Right kidney (tissue), 1 donor: ENCODE data around the gene FBF1.
"Not testable (repeated sequence)": the region's sequence is repeated elsewhere in the genome, so short reads cannot be mapped to it uniquely, and the experiment has no call there.

Experiments used
- DNase-seq: peaks from one replicate; pipeline ENCODE4 v3.0.0-alpha.2; 2016

FBF1 gene

GRCh38 chr17:75876190-75876937 lies 64.5 kb downstream of the FBF1 start:
- peak; percentile 51 for DNase-seq

GRCh38 chr17:75875940-75876189 lies 65.0 kb downstream of the FBF1 start:
- no peak for DNase-seq

- DNase-seq: no peak
Observed at GRCh38 chr17:75875182-75875939, 65.5 kb downstream of the FBF1 start.

GRCh38 chr17:75874323-75875181 lies 66.3 kb downstream of the FBF1 start:
- no peak for DNase-seq

- no peak for DNase-seq
Observed at GRCh38 chr17:75873587-75874322, 67.1 kb downstream of the FBF1 start.

- no peak for DNase-seq
Observed at GRCh38 chr17:75872434-75873351, 68.1 kb downstream of the FBF1 start.

- not testable (repeated sequence) for DNase-seq
Observed at GRCh38 chr17:75870228-75870627, 70.6 kb downstream of the FBF1 start.

- no peak for DNase-seq
Observed at GRCh38 chr17:75869282-75870141, 71.3 kb downstream of the FBF1 start.

GRCh38 chr17:75868730-75869281 lies 72.0 kb downstream of the FBF1 start:
- not testable (repeated sequence) for DNase-seq

- DNase-seq: not testable (repeated sequence)
Observed at GRCh38 chr17:75865404-75866188, 75.2 kb downstream of the FBF1 start.

- DNase-seq: not testable (repeated sequence)
Observed at GRCh38 chr17:75864887-75865286, 76.0 kb downstream of the FBF1 start.

GRCh38 chr17:75864448-75864871 lies 76.4 kb downstream of the FBF1 start:
- DNase-seq: no peak

GRCh38 chr17:75861927-75862317 lies 78.9 kb downstream of the FBF1 start:
- no peak for DNase-seq
